GM03348 (cell line): ENCODE measurements around the gene EML1.
"Not testable (repeated sequence)": the region's sequence is repeated elsewhere in the genome, so short reads cannot be mapped to it uniquely, and the experiment has no call there.

Source experiments
- DNase-seq: peaks from one replicate; pipeline ENCODE4 v3.0.0; 2012; ENCODE audit warnings: low spot score

EML1 gene

DNA sequence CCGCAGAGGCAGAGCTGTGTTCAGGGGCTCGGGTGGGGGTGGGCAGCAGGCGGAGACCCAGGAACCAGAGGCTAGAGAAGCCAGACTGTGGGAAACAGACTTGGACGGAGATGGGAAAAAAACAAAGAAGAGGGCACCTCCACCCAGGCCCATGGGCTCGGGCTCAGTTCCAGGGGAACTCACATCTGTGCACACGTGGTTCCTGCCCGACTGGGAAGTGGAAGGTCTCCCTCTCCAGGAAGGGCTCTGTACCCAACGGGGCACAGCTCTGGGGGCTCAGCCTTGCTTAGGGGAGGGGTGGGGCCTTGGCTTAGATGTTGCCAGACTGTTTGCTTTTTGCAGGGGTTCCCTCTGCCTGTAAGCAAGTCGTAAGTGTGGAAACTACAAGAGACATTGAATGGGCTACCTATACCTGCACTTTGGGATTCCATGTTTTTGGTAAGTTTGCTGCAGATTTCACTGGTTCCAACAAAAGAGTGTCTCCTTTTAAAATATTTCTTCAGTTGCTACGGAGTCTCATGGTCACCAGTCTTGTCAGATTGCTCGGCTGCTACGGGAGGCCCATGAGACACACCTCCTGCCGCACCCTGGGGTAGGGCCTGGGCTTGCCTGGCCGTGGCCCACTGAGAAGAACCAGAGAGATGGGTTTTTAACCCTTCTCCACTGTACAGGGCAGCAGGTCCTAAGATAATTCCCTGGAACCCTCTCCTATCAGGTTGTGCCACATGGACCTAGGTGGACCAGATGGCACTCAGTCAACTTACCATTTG is 144.4 kb downstream of the EML1 start:
- DNase-seq: no peak

DNA sequence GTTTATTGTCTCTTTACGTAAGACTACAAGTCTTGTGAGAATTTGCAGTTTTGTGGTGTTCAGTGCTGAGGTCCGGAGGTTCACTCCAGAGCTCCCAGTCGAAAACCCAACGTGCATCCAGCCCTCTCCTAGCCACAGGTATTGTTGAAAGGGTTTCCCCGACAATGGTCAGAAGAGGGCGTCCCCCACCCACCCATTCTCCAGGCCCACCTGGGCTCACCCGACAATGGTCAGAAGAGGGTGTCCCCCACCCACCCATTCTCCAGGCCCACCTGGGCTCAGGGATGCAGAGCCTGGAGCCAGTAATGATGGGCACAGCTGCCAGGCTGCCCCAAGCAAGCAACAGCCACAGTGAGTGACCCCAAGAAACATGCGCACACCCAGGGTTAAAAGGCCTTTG is 145.2 kb downstream of the EML1 start:
- DNase-seq: no peak

DNA sequence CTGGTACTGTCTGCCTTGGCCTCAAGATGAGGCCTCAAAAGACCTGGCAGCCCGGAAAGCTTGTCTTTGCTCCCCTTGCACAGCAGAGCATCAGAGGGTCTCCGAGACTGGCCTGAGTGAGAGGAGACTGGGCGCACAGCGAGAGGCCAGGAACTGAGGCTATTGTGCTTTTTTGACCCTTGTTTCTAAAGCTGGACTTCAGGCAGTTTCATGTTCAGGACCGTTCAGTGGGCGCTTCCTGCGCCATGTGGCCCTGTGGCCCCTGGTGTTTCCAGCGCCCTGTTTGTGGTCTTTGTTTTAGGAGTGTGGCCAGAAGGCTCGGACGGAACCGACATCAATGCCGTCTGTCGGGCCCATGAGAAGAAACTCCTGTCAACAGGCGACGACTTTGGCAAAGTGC is 145.7 kb downstream of the EML1 start:
- no peak for DNase-seq

DNA sequence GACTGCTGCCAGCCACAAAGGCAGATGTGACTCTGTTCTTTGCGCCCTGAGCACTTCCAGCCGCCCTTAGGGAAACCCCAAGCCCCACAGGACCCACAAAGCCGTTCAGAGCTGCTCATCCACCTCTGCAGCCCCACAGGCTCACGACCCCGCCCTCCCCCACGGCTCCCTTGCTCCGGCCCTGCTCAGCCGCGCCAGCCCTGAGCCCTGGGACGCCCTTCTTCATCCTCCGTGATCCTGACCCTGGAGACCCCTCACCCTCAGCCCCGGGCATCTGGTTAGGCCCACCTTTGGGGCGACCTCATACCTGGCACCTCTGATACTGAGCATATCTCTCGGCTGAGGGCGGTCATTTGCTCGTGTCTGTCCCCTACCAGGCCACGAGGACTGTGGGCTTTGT is 146.2 kb downstream of the EML1 start:
- DNase-seq: no peak

DNA sequence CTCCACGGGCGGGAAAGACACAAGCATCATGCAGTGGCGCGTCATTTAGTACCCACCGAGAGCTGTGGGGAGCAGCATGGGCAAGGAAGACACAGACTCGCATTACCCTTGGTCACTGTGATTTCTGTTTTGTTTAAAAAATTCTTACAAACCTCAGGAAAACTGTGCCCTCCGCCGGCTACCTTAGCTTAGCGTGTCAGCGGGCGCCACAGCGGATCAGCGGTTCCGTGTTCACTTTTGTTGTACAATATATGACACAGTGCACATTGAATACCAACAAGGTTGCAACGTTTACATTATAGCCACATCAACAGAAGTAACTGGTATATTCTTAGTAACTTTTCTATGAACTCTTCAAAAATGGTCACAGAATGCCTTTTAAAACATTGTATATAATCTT is 146.9 kb downstream of the EML1 start:
- DNase-seq: no peak

DNA sequence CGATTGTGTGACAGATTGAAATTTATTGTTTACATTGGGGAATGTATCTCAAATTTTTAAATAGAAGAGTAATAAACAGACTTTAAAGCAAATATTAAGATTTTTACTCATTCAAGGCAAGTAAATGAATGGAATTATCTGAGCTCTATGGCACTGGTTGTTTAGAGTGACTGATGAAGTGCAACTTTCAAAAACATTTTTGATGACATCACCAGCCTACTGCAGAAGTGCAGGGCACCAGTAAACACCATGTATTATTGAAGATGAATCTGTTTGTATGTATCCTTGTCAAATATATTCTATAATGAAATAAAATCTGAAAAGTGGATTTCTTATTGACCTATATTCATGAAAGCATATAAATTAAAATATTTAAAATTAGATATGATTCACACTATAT is 148.0 kb downstream of the EML1 start:
- DNase-seq: no peak

DNA sequence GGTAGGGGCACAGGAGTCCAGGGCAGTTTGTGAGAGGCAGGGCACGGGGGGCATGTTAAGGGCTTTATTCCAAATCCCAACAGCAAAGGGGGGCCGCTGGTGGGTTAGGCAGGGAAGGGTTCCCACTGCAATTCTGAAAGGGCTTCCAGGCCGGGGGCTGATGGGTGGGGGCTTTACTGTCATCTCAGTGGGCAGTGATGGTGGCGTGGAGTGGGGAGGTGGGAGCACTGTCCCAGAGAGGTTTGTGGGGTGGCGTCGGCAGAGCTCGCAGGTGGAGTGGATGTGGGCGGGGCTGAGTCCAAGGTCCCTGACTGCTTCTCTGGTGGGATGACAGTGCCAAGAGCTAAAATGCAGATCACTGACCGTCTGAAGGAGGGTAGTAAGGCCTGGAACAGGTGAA is 150.4 kb downstream of the EML1 start:
- no peak for DNase-seq

DNA sequence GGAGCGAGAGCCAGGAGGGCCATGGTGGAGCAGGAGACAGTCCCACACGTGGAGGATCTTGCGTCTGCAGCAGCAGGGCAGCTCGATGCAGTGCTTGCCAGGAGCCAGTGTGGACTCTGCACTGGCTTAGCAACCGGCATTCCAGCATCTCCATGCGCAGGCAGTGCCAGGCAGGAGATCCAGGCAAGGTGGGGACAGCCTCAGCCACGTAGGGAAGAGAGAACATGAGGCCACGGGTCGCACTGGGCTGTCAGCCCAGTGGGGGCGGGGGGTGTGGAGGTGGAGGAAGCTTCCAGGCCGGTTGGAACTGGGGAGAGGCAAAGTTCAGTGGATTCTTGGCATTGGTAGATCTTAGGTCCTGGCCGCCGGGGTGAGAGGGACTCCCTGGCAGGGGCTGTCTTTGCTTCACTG is 151.0 kb downstream of the EML1 start:
- DNase-seq: no peak

DNA sequence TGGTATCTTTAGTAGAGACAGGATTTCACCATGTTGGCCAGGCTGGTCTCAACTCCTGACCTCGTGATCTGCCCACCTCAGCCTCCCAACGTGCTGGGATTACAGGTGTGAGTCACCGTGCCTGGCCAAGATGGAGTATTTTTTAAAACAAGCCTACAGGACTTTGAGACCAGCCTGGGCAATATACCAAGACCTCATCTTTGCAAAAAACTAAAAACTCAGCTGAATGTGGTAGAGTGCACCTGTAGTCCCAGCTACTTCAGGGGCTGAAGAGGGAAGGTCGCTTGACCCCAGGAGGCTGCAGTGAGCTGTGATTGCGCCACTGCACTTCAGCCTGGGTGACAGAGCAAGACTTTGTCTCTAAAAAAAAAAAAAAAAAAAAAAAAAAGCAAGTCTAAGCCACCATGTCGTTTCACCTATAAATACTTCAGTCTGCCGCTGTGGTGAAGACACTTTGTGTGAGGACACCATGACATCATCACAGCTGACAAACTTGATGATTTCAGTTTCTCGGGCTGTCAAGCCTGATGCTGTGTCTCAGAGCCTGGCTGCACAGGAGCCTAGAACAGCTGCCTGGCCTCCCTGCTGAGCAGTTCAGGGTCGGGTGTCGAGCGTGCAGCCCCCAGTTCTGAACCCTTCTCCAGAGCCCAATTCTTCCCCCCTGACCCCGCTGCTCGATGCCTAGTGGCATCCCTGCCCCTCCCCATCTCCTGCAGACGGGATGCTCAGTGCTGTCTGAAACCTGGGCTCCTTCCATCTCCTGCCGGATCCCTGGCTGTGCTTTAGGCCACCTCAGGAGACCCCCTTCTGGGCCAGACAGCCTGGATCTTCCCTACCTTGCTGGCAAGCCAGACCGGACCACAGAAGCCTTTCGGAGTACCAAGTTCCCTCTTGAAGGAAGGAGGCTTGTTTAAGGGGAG is 152.8 kb downstream of the EML1 start:
- DNase-seq: no peak

DNA sequence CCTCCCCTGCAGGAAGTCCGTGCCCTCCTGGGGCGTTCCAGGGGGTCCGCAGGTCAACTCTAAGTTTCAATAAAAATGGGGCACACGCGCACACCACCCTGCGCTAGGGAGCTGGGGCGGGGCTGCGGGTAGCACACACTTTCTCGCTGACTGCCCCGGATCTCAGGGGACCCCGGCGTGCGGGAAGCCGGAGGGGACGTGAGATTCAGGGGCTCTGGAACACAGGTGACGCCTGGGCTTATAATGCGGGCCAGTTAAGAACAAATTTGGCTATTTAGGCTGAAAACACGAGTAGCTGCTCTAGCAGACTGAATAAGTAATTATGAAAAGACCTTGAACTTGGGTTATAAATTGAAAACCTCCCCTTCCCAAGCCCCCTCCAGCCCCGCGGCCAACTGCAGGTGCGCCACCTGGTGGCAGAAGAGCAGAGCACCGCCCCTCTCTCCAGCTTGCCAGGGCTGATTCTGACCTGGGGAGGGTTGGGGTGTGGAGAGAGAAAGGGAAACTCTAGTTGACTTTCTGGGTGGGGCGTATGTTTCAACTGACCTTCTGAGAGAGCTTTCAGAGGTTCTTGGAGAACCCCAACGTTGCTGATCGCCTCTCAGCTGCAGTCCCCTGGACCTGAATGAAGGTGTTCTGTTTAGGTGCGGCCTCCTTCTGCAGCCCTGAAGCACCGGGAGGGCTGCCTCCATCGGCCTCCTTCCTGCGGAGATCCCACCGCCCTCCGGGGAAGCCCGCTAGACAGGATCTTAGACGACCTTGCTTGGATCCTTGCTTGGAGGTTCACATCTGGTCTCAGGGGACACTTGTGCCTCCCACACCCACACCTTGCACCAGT is 153.7 kb downstream of the EML1 start:
- peak; percentile 79 for DNase-seq

DNA sequence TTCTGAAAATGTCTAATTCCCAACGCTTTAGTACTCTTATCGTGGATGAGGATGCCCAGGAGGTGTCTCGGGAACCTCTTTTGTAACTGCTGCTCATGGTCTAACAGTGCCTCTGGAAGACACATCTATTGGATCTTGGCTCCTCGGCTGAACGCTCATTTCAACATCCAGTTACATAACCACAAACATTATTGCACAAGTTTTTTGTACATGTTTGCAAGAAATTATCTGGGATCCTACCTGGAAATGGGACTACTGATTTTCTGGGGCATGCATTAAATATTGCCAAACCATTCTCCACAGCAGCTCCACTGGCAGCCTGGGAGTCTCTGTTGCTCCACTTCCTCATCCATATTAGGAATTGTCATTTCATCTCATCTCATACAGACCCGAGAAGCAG is 154.5 kb downstream of the EML1 start:
- peak; percentile 39 for DNase-seq

DNA sequence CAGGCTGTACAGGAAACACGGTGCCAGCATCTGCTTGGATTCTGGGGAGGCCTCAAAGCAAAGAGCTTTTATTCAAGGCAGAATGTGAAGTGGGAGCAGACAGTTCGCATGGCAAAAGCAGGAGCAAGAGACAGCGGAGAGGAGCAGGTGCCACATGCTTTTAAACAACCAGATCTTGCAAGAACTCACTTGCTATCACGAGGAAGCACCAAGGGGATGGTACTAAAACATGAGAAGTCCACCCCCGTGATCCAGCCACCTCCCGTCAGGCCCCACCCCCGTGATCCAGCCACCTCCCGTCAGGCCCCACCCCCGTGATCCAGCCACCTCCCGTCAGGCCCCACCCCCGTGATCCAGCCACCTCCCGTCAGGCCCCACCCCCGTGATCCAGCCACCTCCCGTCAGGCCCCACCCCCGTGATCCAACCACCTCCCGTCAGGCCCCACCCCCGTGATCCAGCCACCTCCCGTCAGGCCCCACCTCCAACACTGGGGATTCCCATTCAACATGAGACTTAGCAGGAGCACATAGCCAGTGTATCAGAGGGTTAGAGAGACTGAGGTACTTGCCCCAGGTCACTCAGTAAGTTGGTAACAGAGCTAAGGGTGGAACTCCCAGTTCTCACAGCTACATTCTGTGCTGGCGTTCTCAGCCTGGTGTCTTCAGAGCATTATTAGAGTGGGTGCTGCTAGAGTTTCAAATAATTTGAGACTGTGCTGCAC is 156.0 kb downstream of the EML1 start:
- not testable (repeated sequence) for DNase-seq

DNA sequence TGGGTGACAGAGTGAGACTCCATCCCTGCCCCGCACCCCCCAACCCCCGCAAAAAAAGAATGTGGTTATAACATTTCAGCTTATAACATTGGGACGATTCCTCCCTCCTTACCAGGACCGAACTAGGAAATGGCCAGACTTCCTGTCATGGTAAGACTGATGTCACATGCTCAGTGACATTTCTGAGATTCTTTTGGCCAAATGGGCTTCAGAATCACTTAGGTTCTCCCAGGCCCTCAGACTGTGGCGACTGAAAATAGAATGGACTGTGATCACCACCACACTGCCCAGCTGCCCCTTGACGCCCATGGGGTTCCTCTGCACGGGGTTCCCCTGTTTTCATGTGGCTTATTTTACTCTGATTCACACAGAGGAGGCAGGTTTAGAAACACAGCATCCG is 157.0 kb downstream of the EML1 start:
- no peak for DNase-seq

DNA sequence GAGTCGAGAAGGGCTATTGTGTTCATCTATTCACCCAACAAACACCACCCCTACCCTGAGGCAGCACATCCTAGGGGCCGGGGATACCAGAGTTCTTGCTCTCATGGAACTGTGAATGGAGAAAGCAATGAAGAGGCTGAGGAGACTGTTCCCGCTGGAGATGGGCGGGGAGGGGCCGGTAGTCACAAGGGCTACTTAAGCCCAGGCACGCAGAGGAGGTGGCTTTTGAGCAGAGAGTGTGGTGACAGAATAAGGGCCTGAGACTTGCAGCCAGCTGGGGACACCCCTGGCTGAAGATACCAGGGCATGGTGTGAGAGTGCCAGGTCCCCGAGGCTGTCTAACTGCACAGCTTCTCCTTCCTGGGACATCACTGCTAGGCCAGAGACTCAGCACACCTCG is 157.9 kb downstream of the EML1 start:
- no peak for DNase-seq

DNA sequence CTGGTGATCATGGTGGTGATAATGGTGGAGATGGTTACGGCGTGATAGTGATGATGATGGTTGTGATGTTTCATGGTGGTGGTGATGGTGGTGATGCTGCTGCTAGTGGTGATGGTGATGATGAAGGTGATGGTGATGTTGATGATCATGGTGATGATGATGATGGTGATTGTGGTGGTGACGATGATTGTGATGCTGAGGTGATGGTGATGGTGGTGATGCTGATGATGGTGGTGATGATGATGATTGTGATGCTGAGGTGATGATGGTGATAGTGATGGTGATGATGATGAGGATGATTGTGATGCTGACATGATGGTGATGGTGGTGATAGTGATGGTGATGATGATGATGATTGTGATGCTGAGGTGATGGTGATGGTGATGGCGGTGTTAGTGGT is 158.8 kb downstream of the EML1 start:
- DNase-seq: no peak

DNA sequence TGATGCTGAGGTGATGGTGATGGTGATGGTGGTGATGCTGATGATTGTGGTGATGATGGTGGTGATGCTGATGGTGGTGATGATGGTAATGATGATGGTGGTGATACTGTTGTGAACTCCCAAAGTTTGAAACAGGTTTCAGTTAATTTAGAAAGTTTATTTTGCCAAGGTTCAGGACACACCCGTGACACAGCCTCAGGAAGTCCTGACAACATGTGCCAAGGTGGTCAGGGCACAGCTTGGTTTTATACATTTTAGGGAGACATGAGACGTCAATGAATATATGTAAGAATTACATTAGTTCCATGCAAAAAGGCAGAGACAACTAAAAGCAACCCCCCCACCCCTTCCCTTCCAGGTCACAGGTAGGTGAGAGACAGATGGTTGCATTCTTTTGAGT is 159.2 kb downstream of the EML1 start:
- no peak for DNase-seq

DNA sequence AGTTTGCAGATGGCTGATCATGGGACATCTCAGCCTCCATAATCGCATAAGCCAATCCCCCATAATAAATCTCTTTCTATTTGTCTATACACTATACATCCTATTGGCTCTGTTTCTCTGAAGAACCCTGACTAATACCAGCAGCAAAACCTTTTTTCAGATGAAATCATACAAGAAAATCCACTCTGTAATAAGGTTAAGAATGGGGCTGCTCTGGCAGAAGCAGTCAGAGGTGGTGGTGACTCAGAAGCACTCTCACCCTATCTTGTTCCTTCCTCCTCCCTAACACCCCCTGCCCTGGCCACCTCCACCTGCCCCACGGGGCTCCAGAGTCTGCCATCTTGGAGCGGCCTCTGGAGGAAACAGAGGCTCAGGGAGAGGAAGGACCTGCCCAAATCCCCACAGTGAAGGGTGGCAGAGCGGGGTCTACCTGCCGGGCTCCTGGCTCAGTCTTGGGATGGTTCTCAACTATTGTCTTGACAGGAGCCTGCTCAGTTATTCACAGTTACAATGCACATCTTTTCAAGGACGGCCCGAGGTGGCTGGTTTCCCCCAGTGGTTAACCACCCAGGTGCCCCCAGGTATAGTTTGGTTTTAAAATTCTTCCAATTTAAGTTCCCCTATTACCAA is 162.7 kb downstream of the EML1 start:
- no peak for DNase-seq

DNA sequence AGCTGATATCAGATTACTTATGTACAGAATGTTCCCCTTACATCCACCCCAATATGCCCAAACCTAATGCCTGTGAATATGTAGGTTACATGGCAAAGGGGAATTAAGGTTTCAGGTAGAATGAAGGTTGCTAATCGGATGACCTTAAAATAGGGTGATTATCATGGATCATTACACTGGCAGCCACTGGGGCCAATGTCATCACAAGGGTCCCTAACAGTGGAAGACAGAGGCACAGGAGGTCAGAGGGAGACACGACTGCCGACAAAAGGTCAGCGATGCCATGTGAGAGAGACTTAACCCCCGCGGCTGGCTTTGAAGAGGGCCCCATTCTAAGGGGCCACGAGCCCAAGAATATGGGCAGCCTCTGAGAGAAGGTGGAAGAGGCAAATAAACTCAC is 165.2 kb downstream of the EML1 start:
- DNase-seq: no peak

DNA sequence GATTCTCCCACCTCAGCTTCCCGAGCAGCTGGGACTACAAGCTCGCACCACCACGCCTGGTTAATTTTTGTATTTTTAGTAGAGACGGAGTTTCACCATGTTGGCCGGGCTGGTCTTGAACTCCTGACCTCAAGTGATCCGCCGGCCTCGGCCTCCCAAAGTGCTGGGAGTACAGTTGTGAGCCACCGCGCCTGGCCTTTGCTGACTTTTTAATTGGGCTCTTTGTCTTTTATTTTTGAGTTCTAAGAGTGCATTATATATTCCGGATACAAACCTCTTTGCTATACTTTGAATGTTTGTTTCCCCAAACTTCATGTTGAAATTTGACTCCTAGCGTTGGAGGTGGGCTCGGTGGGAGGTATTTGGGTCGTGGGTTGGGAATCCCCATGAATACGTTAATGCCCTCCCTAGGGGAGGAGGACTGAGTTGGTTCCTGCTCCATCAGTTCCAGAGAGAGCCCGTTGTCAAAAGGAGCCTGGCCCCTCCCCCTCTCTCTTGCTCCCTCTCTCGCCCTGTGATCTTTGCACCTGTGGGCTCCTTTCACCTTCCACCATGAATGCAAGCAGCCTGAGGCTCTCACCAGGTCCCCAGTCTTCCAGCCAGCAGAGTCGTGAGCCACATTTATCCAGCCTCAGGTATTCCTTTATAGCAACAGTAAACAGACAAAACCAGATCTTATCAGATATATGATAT is 168.8 kb downstream of the EML1 start:
- no peak for DNase-seq

DNA sequence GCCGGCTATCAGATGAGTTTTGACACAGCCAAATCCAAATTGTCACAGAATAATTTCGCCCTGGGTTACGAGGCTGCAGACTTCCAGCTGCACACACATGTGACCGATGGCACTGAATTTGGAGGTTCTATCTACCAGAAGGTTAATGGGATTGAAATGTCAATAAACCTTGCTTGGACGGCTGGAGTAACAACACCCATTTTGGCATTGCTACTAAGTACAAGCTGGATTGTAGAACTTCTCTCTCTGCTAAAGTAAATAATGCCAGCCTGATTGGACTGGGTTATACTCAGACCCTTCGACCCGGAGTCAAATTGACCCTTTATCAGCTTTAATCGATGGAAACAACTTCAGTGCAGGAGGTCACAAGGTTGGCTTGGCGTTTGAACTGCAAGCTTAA is 171.8 kb downstream of the EML1 start:
- no peak for DNase-seq
